ENCODE data around the gene CCDC69.

DNA sequence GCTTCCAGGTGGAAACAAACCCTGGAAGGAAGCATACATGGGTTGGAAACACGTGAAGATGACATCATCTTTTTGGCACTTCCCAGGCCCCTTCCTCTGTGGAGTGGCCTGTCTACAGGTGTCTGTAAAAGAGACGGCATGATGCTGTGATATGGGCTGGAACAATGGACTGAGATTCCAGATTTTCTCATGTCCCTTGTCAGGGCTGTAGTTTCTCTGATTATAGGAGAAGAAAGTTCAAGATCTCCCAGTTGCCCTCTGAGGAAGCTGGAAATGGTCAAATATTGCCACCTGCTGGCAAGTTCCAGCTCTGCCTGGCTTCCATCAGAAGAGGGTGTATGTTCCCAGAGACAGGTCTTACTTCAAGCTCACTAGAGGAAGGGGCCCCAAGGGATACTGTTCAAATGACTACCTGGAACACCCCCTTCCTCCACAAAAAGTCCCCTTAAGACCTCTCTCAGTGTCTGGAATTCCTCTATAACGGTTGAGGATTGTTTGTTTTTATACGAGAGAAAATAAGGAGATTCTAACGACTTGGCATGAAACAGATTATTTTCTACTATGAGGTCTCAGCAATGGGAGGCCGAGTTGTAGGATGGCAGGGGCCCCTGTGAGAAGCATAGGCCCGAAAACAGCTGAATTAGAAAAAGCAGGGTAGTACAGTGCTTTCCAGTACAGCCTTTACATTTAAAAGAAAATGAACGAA, 59.1 kb downstream of the CCDC69 start:
- TF ChIP-seq, protein P1, sequence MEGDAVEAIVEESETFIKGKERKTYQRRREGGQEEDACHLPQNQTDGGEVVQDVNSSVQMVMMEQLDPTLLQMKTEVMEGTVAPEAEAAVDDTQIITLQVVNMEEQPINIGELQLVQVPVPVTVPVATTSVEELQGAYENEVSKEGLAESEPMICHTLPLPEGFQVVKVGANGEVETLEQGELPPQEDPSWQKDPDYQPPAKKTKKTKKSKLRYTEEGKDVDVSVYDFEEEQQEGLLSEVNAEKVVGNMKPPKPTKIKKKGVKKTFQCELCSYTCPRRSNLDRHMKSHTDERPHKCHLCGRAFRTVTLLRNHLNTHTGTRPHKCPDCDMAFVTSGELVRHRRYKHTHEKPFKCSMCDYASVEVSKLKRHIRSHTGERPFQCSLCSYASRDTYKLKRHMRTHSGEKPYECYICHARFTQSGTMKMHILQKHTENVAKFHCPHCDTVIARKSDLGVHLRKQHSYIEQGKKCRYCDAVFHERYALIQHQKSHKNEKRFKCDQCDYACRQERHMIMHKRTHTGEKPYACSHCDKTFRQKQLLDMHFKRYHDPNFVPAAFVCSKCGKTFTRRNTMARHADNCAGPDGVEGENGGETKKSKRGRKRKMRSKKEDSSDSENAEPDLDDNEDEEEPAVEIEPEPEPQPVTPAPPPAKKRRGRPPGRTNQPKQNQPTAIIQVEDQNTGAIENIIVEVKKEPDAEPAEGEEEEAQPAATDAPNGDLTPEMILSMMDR (IDR thresholded peaks at IDR 0.05) = peak; percentile 95
- TF ChIP-seq EZH2 (IDR thresholded peaks at IDR 0.05; ENCODE audit: borderline replicate concordance, insufficient read depth, low read depth, low read length, poor library complexity, severe bottlenecking) = no peak

Measured in B cell (primary cell).